MCF 10A (cell line): ENCODE data around the gene ZFTA. TPM values are rescaled to one million over a fixed set of nuclear protein-coding genes. Genes with fewer than 3 reads are reported as not detected.

Experiments used
- BruUV-seq: library from RNA; stranded (reverse); fragments of 400-500 nt; replicated peaks from 2 replicates; lab custom pipeline; 2021; lab: Mats Ljungman, UMichigan
- CTCF ChIA-PET: fragments of 300-600 bp; sonication (Branson Sonifier 250); formaldehyde crosslinking; extraction: SDS; loops from one replicate; lab custom pipeline; 2021; ENCODE audit warnings: antibody characterized with exemption, inconsistent platforms; lab: Yijun Ruan, JAX
- POLR2A ChIA-PET: fragments of 300-600, 350-650 bp; sonication (Branson Sonifier 250); formaldehyde crosslinking; extraction: SDS; loops from one replicate; lab custom pipeline; 2020; ENCODE audit warnings: antibody characterized with exemption, inconsistent platforms; lab: Yijun Ruan, JAX
- DNase-seq: peaks from one replicate; pipeline ENCODE4 v3.0.0-alpha.2; 2018; ENCODE audit not compliant: unreplicated experiment
- H3K27ac Mint-ChIP-seq: one replicate; pipeline ENCODE4 v1.8.0; 2022; ENCODE audit warnings: mild to moderate bottlenecking, low read depth, mixed read lengths; ENCODE audit not compliant: unreplicated experiment
- H3K27me3 Mint-ChIP-seq: one replicate; pipeline ENCODE4 v1.8.0; 2022; ENCODE audit warnings: mixed read lengths; ENCODE audit not compliant: insufficient read depth, unreplicated experiment
- H3K36me3 Mint-ChIP-seq: one replicate; pipeline ENCODE4 v1.8.0; 2022; ENCODE audit warnings: mild to moderate bottlenecking, moderate library complexity, mixed read lengths; ENCODE audit not compliant: insufficient read depth, unreplicated experiment
- H3K4me1 Mint-ChIP-seq: one replicate; pipeline ENCODE4 v1.8.0; 2022; ENCODE audit warnings: mixed read lengths; ENCODE audit not compliant: insufficient read depth, unreplicated experiment
- H3K4me3 Mint-ChIP-seq: one replicate; pipeline ENCODE4 v1.8.0; 2022; ENCODE audit warnings: mild to moderate bottlenecking, moderate library complexity, mixed read lengths; ENCODE audit not compliant: unreplicated experiment
- H3K9me3 Mint-ChIP-seq: one replicate; pipeline ENCODE4 v1.8.0; 2022; ENCODE audit warnings: mixed read lengths; ENCODE audit not compliant: unreplicated experiment
- CTCF ChIP-seq: fragments of 200-600 bp; IDR thresholded peaks from one replicate; pipeline ENCODE4 v1.8.0; 2022; ENCODE audit warnings: antibody characterized with exemption, mild to moderate bottlenecking; ENCODE audit not compliant: unreplicated experiment
- intact Hi-C: fragments of 100-400 bp; cut with micrococcal nuclease; formaldehyde crosslinking; loops from 2 replicates; pipeline ENCODE4 v1.14.1; 2022
- total RNA-seq: library from RNA; stranded (reverse); gene quantifications from 2 replicates; pipeline ENCODE4 v1.2.3, GENCODE V29; 2022

The ZFTA gene
- total RNA-seq, 1 experiment from 2014 or later, result 2.6 TPM

- Mint-ChIP-seq H3K36me3 (peaks cover 89% of the 10 kb centered on the region), H3K4me3 (no peak overlapping the region), H3K27ac (no peak overlapping the region), H3K4me1 (no peaks in the 10 kb centered on the region), H3K27me3 (no peaks in the 10 kb centered on the region), H3K9me3 (no peaks in the 10 kb centered on the region)
- intact Hi-C loops, result no loop called here
- ChIA-PET CTCF (interaction anchor here (0.7 to 0.9 kb wide), 2 partner anchors 15 to 248 kb away, joined by 3 read pairs; no protein-coding TSS in a partner anchor), POLR2A (no interaction called here)
- TF ChIP-seq CTCF, result no peak
- DNase-seq, result no peak
- BruUV-seq, result no TSS peak
Observed at GRCh38 chr11:63756919-63757761, 11.4 kb downstream of the ZFTA start.

- ChIA-PET CTCF (interaction anchor here (1.0 to 2.0 kb wide), 6 partner anchors 8 to 372 kb away, joined by 3 to 12 read pairs (median 4); no protein-coding TSS in a partner anchor), POLR2A (interaction anchor here (0.7 to 1.6 kb wide), 3 partner anchors 18 to 145 kb away, joined by 3 to 6 read pairs (median 3); partner anchors contain the start of gene ZFTA)
- intact Hi-C loops, result no loop called here
- no peaks in the 10 kb centered on the region for H3K4me1 Mint-ChIP-seq
- peaks cover 66% of the 10 kb centered on the region for H3K36me3 Mint-ChIP-seq
- no peaks in the 10 kb centered on the region for H3K9me3 Mint-ChIP-seq
- no peak overlapping the region for H3K27ac Mint-ChIP-seq
- no peaks in the 10 kb centered on the region for H3K27me3 Mint-ChIP-seq
- H3K4me3 Mint-ChIP-seq, result no peak overlapping the region
- TF ChIP-seq CTCF, result no peak
- no peak for DNase-seq
- BruUV-seq, result no TSS peak
Observed at GRCh38 chr11:63749624-63750023, 19.0 kb downstream of the ZFTA start.

- BruUV-seq, result no TSS peak
- no peak for DNase-seq
- H3K9me3 Mint-ChIP-seq, result no peaks in the 10 kb centered on the region
- H3K27me3 Mint-ChIP-seq, result no peaks in the 10 kb centered on the region
- H3K4me3 Mint-ChIP-seq, result no peak overlapping the region
- intact Hi-C loops, result no loop called here
- H3K27ac Mint-ChIP-seq, result no peak overlapping the region
- no peaks in the 10 kb centered on the region for H3K4me1 Mint-ChIP-seq
- peaks cover 44% of the 10 kb centered on the region for H3K36me3 Mint-ChIP-seq
- CTCF ChIA-PET, result interaction anchor here (0.6 to 2.2 kb wide), 5 partner anchors 51 to 268 kb away, joined by 3 to 8 read pairs (median 3); no protein-coding TSS in a partner anchor
- POLR2A ChIA-PET, result no interaction called here
- TF ChIP-seq CTCF, result no peak
Observed at GRCh38 chr11:63747011-63747410, 21.6 kb downstream of the ZFTA start.

- no peak overlapping the region for H3K4me3 Mint-ChIP-seq
- CTCF ChIA-PET, result interaction anchor here (0.7 to 2.2 kb wide), 7 partner anchors 10 to 266 kb away, joined by 3 to 8 read pairs (median 3); no protein-coding TSS in a partner anchor
Observed at GRCh38 chr11:63745304-63746170, 23.0 kb downstream of the ZFTA start.

More at GRCh38 chr11:63745304-63746170, 23.0 kb downstream of the ZFTA start:
- DNase-seq, result no peak
- H3K4me1 Mint-ChIP-seq, result no peaks in the 10 kb centered on the region
- BruUV-seq, result no TSS peak
- no peak for TF ChIP-seq CTCF
- H3K27ac Mint-ChIP-seq, result no peak overlapping the region
- no peaks in the 10 kb centered on the region for H3K9me3 Mint-ChIP-seq
- no peaks in the 10 kb centered on the region for H3K27me3 Mint-ChIP-seq
- intact Hi-C loops, result no loop called here
- H3K36me3 Mint-ChIP-seq, result peaks cover 31% of the 10 kb centered on the region
- POLR2A ChIA-PET, result interaction anchor here (0.6 to 0.7 kb wide), 2 partner anchors 9 to 63 kb away, joined by 3 to 6 read pairs; no protein-coding TSS in a partner anchor
